GM23248 (cell line): ENCODE results near the gene FSIP1. TPM values are rescaled to one million over a fixed set of nuclear protein-coding genes. Genes with fewer than 3 reads are reported as not detected.
A peak's percentile ranks its signal among the peaks of the same experiment; 100 is the strongest.

Source experiments
- DNase-seq: peaks from one replicate; pipeline ENCODE4 v3.0.0-alpha.2; 2015
- H2AFZ ChIP-seq: fragments of 200-600 bp; sonication (generic); 2 replicates; pipeline ENCODE4 v1.6.1; 2016; ENCODE audit warnings: antibody characterized with exemption
- H3F3A ChIP-seq: fragments of 200-600 bp; sonication (generic); 2 replicates; pipeline ENCODE4 v1.6.1; 2016; ENCODE audit warnings: mild to moderate bottlenecking, antibody characterized with exemption, mixed run types; ENCODE audit not compliant: insufficient read depth
- H3K27ac ChIP-seq: fragments of 200-600 bp; sonication (generic); 2 replicates; pipeline ENCODE4 v1.5.1; 2016; ENCODE audit warnings: mild to moderate bottlenecking
- H3K27me3 ChIP-seq: fragments of 200-600 bp; sonication (generic); replicated peaks from 2 replicates; pipeline ENCODE4 v1.6.1; 2016; ENCODE audit warnings: mild to moderate bottlenecking; ENCODE audit not compliant: insufficient read depth
- H3K36me3 ChIP-seq: fragments of 200-600 bp; sonication (generic); 2 replicates; pipeline ENCODE4 v1.6.1; 2016; ENCODE audit warnings: low read depth, mild to moderate bottlenecking
- H3K4me1 ChIP-seq: fragments of 200-600 bp; sonication (generic); 2 replicates; pipeline ENCODE4 v1.6.1; 2016; ENCODE audit warnings: mild to moderate bottlenecking; ENCODE audit not compliant: insufficient read depth
- H3K4me2 ChIP-seq: fragments of 200-600 bp; sonication (generic); one replicate; pipeline ENCODE4 v1.6.1; 2016; ENCODE audit warnings: mild to moderate bottlenecking; ENCODE audit not compliant: unreplicated experiment
- H3K4me3 ChIP-seq: fragments of 200-600 bp; sonication (generic); 2 replicates; pipeline ENCODE4 v1.5.1; 2016; ENCODE audit warnings: mild to moderate bottlenecking
- H3K79me2 ChIP-seq: fragments of 200-600 bp; sonication (generic); 2 replicates; pipeline ENCODE4 v1.6.1; 2016; ENCODE audit warnings: mild to moderate bottlenecking; ENCODE audit not compliant: insufficient read depth
- H3K9ac ChIP-seq: fragments of 200-600 bp; sonication (generic); 2 replicates; pipeline ENCODE4 v1.6.1; 2016; ENCODE audit warnings: mild to moderate bottlenecking
- H3K9me2 ChIP-seq: fragments of 200-600 bp; sonication (generic); 2 replicates; pipeline ENCODE4 v1.6.1; 2016; ENCODE audit warnings: mixed run types, mild to moderate bottlenecking, moderate library complexity; ENCODE audit not compliant: insufficient read depth
- H3K9me3 ChIP-seq: fragments of 200-600 bp; sonication (generic); one replicate; pipeline ENCODE4 v1.6.1; 2017; ENCODE audit warnings: low read depth
- H4K20me1 ChIP-seq: fragments of 200-600 bp; sonication (generic); 2 replicates; pipeline ENCODE4 v1.6.0; 2016; ENCODE audit not compliant: insufficient read depth
- EZH2 ChIP-seq: fragments of 200-600 bp; sonication (generic); IDR thresholded peaks from 2 replicates; pipeline ENCODE4 v1.6.1; 2018; ENCODE audit warnings: antibody characterized with exemption, mild to moderate bottlenecking; ENCODE audit not compliant: insufficient read depth, poor library complexity, severe bottlenecking
- EZH2phosphoT487 ChIP-seq: fragments of 200-600 bp; sonication (generic); IDR thresholded peaks from 2 replicates; pipeline ENCODE4 v1.6.1; 2018; ENCODE audit warnings: antibody characterized with exemption, moderate library complexity, mild to moderate bottlenecking, low read depth; ENCODE audit not compliant: insufficient read depth
- WGBS, 2 experiments: methylation state at CpG; one replicate each; pipeline ENCODE4 v1.1.6; 2015 to 2017; ENCODE audit warnings: low lambda C conversion rate in 2 of 2, low coverage in 1 of 2; ENCODE audit errors: missing lambda C conversion rate in 2 of 2; 5-methylcytosine and 5-hydroxymethylcytosine counted together
- in situ Hi-C: fragments of 300-500 bp; cut with MboI; formaldehyde crosslinking; loops from 2 replicates; pipeline ENCODE4 v1.15.0; 2020
- polyA plus RNA-seq: library from polyadenylated mRNA; unstranded; fragments of >200 nt; fragmentation: Nextera tagmentation; extraction: Ambion mirVana; gene quantifications from 2 replicates; pipeline ENCODE4 v1.2.1, GENCODE V29; 2016
- total RNA-seq: library from RNA; depleted of rRNA; stranded (reverse); fragments of >200 nt; shearing (Covaris generic); gene quantifications from 2 replicates; pipeline ENCODE4 v1.2.3, GENCODE V29; 2014

FSIP1 gene
- total and polyA plus RNA-seq, 2 experiments from 2014 or later: 2.4 TPM

DNA sequence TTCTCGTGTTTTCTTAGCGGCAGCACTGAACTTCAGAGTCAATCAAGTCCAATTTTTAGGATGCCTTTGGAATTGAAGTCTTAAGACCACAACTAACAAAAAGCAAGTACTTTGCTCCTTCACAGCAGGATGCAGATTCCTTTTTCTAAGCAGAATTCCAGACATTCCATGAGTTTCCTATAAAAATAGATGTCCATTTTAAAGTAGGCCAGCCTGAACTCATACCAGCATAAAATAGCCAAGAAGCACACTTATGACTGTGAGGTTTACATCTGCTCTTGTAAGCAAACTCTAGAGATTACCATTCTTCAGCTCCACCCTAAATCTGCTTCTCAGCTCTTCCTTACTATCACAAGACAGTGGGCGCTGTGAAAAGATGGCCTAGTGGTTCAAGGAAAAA, 116.0 kb downstream of the FSIP1 start:
- no peaks in the 10 kb centered on the region for H3K36me3 ChIP-seq
- no peaks in the 10 kb centered on the region; the same call in 1 of the 2 replicates for H3K9me2 ChIP-seq
- H3K79me2 ChIP-seq: no peaks in the 10 kb centered on the region
- H4K20me1 ChIP-seq: no peaks in the 10 kb centered on the region
- no peak for TF ChIP-seq EZH2phosphoT487
- TF ChIP-seq EZH2: no peak
- peaks cover 35% of the 10 kb centered on the region for H3K4me1 ChIP-seq
- peak; percentile 19 for DNase-seq
- 0 out of 2 replicates have a peak overlapping the region, but pooled peaks have one; percentile 26 for H3K27ac ChIP-seq
- in situ Hi-C loops: no loop called here
- no peak overlapping the region for H3K9ac ChIP-seq
- peaks cover 8% of the 10 kb centered on the region; the same call in 1 of the 2 replicates for H3F3A ChIP-seq
- 96 to 97% methylated on average over 3 of the region's 3 CpGs for WGBS, 2 experiments
- no peak overlapping the region for H3K4me3 ChIP-seq
- peak overlapping the region; percentile 25 for H3K4me2 ChIP-seq
- peak overlapping the region; percentile 53 for H2AFZ ChIP-seq
- no peaks in the 10 kb centered on the region for H3K27me3 ChIP-seq
- no peaks in the 10 kb centered on the region for H3K9me3 ChIP-seq

- no peak for DNase-seq
- no peaks in the 10 kb centered on the region for H3K36me3 ChIP-seq
- H3K9me2 ChIP-seq: no peaks in the 10 kb centered on the region; the same call in 1 of the 2 replicates
- H2AFZ ChIP-seq: 0 out of 2 replicates have a peak overlapping the region, but pooled peaks have one; percentile 2
- in situ Hi-C loops: no loop called here
- H3K4me1 ChIP-seq: peaks cover 42% of the 10 kb centered on the region
- H3K27ac ChIP-seq: no peak overlapping the region
- 68 to 69% methylated on average over 4 of the region's 4 CpGs for WGBS, 2 experiments
- H3K79me2 ChIP-seq: no peaks in the 10 kb centered on the region
- H3K9ac ChIP-seq: no peak overlapping the region
- H3K27me3 ChIP-seq: no peaks in the 10 kb centered on the region
- no peaks in the 10 kb centered on the region for H3K9me3 ChIP-seq
- no peak overlapping the region for H3K4me2 ChIP-seq
- H3K4me3 ChIP-seq: no peak overlapping the region
- no peaks in the 10 kb centered on the region for H4K20me1 ChIP-seq
- TF ChIP-seq EZH2phosphoT487: no peak
- no peak for TF ChIP-seq EZH2
- H3F3A ChIP-seq: peaks cover 13% of the 10 kb centered on the region; the same call in 1 of the 2 replicates
These were observed 116.9 kb downstream of the FSIP1 start for GRCh38 chr15:39665629-39666250.

GRCh38 chr15:39663704-39664250, 118.9 kb downstream of the FSIP1 start:
- Histone ChIP-seq H3K27me3 (no peaks in the 10 kb centered on the region), H3F3A (peaks cover 13% of the 10 kb centered on the region; the same call in 1 of the 2 replicates), H3K79me2 (no peaks in the 10 kb centered on the region), H3K4me1 (peaks cover 42% of the 10 kb centered on the region), H3K4me2 (peak overlapping the region; percentile 6), H3K27ac (no peak overlapping the region), H2AFZ (no peak overlapping the region), H3K9ac (no peak overlapping the region), H3K4me3 (no peak overlapping the region), H4K20me1 (no peaks in the 10 kb centered on the region), H3K36me3 (no peaks in the 10 kb centered on the region), H3K9me2 (no peaks in the 10 kb centered on the region), H3K9me3 (no peaks in the 10 kb centered on the region)
- peak; percentile 26 for DNase-seq
- WGBS, 2 experiments: 67 to 83% methylated on average over 2 of the region's 2 CpGs
- no peak for TF ChIP-seq EZH2
- no peak for TF ChIP-seq EZH2phosphoT487
- in situ Hi-C loops: no loop called here

GRCh38 chr15:39661776-39662175, 120.9 kb downstream of the FSIP1 start:
- H3K27ac ChIP-seq: 0 out of 2 replicates have a peak overlapping the region, but pooled peaks have one; percentile 3
- no peaks in the 10 kb centered on the region for H3K79me2 ChIP-seq
- H3K36me3 ChIP-seq: no peaks in the 10 kb centered on the region
- in situ Hi-C loops: no loop called here
- H2AFZ ChIP-seq: no peak overlapping the region
- no peaks in the 10 kb centered on the region for H3K27me3 ChIP-seq
- peaks cover 48% of the 10 kb centered on the region for H3K4me1 ChIP-seq
- H3K4me2 ChIP-seq: peak overlapping the region; percentile 41
- H3K9ac ChIP-seq: no peak overlapping the region
- peak; percentile 55 for DNase-seq
- H4K20me1 ChIP-seq: no peaks in the 10 kb centered on the region
- no peak for TF ChIP-seq EZH2phosphoT487
- no peak for TF ChIP-seq EZH2
- H3F3A ChIP-seq: peaks cover 23% of the 10 kb centered on the region; the same call in 1 of the 2 replicates
- H3K9me3 ChIP-seq: no peaks in the 10 kb centered on the region
- H3K9me2 ChIP-seq: no peaks in the 10 kb centered on the region
- H3K4me3 ChIP-seq: no peak overlapping the region
